SK-N-SH (cell line): ENCODE results near the gene PHKA2. TPM values are rescaled to one million over a fixed set of nuclear protein-coding genes. Genes with fewer than 3 reads are reported as not detected.

Experiments used
- CTCF ChIA-PET: fragments of 300-600, 350-600 bp; formaldehyde crosslinking; extraction: SDS; loops from one replicate; lab custom pipeline; 2021; lab: Yijun Ruan, JAX
- POLR2A ChIA-PET: fragments of 350-600 bp; sonication (Branson Sonifier 250); formaldehyde crosslinking; extraction: SDS; loops from one replicate; lab custom pipeline; 2020; ENCODE audit warnings: antibody characterized with exemption, inconsistent platforms; lab: Yijun Ruan, JAX
- DNase-seq: peaks from one replicate; pipeline ENCODE4 v3.0.0; 2012
- H2AFZ ChIP-seq: fragments of 200-600 bp; sonication (generic); 2 replicates; pipeline ENCODE4 v1.8.1; 2016; ENCODE audit warnings: antibody characterized with exemption, mild to moderate bottlenecking, low read depth
- H3F3A ChIP-seq: fragments of 200-600 bp; sonication (generic); replicated peaks from 2 replicates; pipeline ENCODE3; 2016; ENCODE audit warnings: antibody characterized with exemption, mild to moderate bottlenecking; ENCODE audit not compliant: insufficient read depth
- H3K27ac ChIP-seq, 2 experiments: fragments of 200-500 bp in 1 of 2; fragments of 200-600 bp in 1 of 2; sonication (Bioruptor generic) in 1 of 2; sonication (generic), shearing (Covaris generic) in 1 of 2; 2 replicates each; pipeline versions ENCODE4 v1.5.1 to v1.6.1; 2014 to 2016; ENCODE audit warnings: low read depth in 2 of 2, inconsistent platforms in 1 of 2, low read length in 1 of 2, mild to moderate bottlenecking in 1 of 2, mixed read lengths in 1 of 2
- H3K27me3 ChIP-seq: fragments of 200-600 bp; sonication (generic), shearing (Covaris generic); 2 replicates; pipeline ENCODE4 v1.6.1; 2016; ENCODE audit warnings: mixed run types; ENCODE audit not compliant: insufficient read depth
- H3K36me3 ChIP-seq, 2 experiments: fragments of 200-500 bp in 1 of 2; fragments of 200-600 bp in 1 of 2; sonication (Bioruptor generic) in 1 of 2; sonication (generic) in 1 of 2; replicated peaks in 1 of 2; 2 replicates each; pipeline versions ENCODE3 to v1.5.1; 2014 to 2016; ENCODE audit warnings: low read length in 1 of 2, mild to moderate bottlenecking in 1 of 2; ENCODE audit not compliant: insufficient read depth in 2 of 2, control insufficient read depth in 1 of 2
- H3K4me1 ChIP-seq, 2 experiments: fragments of 200-500 bp in 1 of 2; fragments of 200-600 bp in 1 of 2; sonication (Bioruptor generic) in 1 of 2; sonication (generic), shearing (Covaris generic) in 1 of 2; 2 replicates each; pipeline versions ENCODE4 v1.5.1 to v1.6.1; 2014 to 2016; ENCODE audit warnings: low read depth in 1 of 2, low read length in 1 of 2, mixed run types in 1 of 2; ENCODE audit not compliant: insufficient read depth in 2 of 2, control insufficient read depth in 1 of 2
- H3K4me2 ChIP-seq: fragments of 200-600 bp; sonication (generic), shearing (Covaris generic); 2 replicates; pipeline ENCODE4 v1.6.1; 2017; ENCODE audit warnings: mixed run types
- H3K4me3 ChIP-seq, 2 experiments: fragments of 200-500 bp in 1 of 2; fragments of 200-600 bp in 1 of 2; sonication (Bioruptor generic) in 1 of 2; sonication (generic), shearing (Covaris generic) in 1 of 2; 2 replicates each; pipeline versions ENCODE4 v1.5.1 to v1.8.1; 2014 to 2016; ENCODE audit warnings: low read depth in 2 of 2, inconsistent platforms in 1 of 2, low read length in 1 of 2, mild to moderate bottlenecking in 1 of 2, mixed read lengths in 1 of 2, moderate library complexity in 1 of 2
- H3K79me2 ChIP-seq: fragments of 200-600 bp; sonication (generic); 2 replicates; pipeline ENCODE4 v1.8.1; 2017; ENCODE audit warnings: mild to moderate bottlenecking; ENCODE audit not compliant: insufficient read depth
- H3K9ac ChIP-seq: fragments of 200-600 bp; sonication (generic); 2 replicates; pipeline ENCODE4 v1.6.1; 2017; ENCODE audit warnings: mixed run types
- H3K9me2 ChIP-seq: fragments of 200-600 bp; sonication (generic); 2 replicates; pipeline ENCODE4 v1.6.1; 2017; ENCODE audit warnings: mixed run types
- H3K9me3 ChIP-seq: fragments of 200-600 bp; sonication (generic); 2 replicates; pipeline ENCODE4 v1.6.1; 2017; ENCODE audit warnings: mixed run types, mild to moderate bottlenecking, moderate library complexity
- H4K20me1 ChIP-seq: fragments of 200-600 bp; sonication (generic); 2 replicates; pipeline ENCODE4 v1.6.1; 2017; ENCODE audit warnings: mild to moderate bottlenecking, mixed run types; ENCODE audit not compliant: insufficient read depth
- CHD2 ChIP-seq: fragments of 150-350 bp; IDR thresholded peaks from 2 replicates; pipeline ENCODE4 v1.6.1; 2018; ENCODE audit warnings: low read length; ENCODE audit not compliant: partially characterized antibody
- ELF1 ChIP-seq: IDR thresholded peaks from 2 replicates; pipeline ENCODE4 v1.4.0; 2012
- EZH2phosphoT487 ChIP-seq: fragments of 200-600 bp; sonication (generic); IDR thresholded peaks from 2 replicates; pipeline ENCODE4 v1.6.1; 2017; ENCODE audit warnings: low read depth, mixed run types, mild to moderate bottlenecking, antibody characterized with exemption, moderate library complexity, borderline replicate concordance
- FOSL2 ChIP-seq: IDR thresholded peaks from 2 replicates; pipeline ENCODE4 v1.4.0; 2012; ENCODE audit warnings: low read depth, mild to moderate bottlenecking, moderate library complexity, borderline replicate concordance
- FOXM1 ChIP-seq: IDR thresholded peaks from 2 replicates; pipeline ENCODE4 v1.4.0; 2012; ENCODE audit warnings: low read depth, mild to moderate bottlenecking
- GABPA ChIP-seq: IDR thresholded peaks from 2 replicates; pipeline ENCODE4 v1.4.0; 2012; ENCODE audit warnings: low read depth, mild to moderate bottlenecking
- JUND ChIP-seq: IDR thresholded peaks from 2 replicates; pipeline ENCODE4 v1.4.0; 2012
- NRF1 ChIP-seq: IDR thresholded peaks from 2 replicates; pipeline ENCODE4 v1.6.1; 2012; ENCODE audit warnings: low read depth, mild to moderate bottlenecking, low read length
- POLR2AphosphoS5 ChIP-seq: IDR thresholded peaks from 2 replicates; pipeline ENCODE4 v1.6.1; 2012; ENCODE audit warnings: low read depth, low read length
- RAD21 ChIP-seq: IDR thresholded peaks from 2 replicates; pipeline ENCODE4 v1.6.1; 2012; ENCODE audit warnings: mild to moderate bottlenecking, low read length
- RFX5 ChIP-seq: IDR thresholded peaks from 2 replicates; pipeline ENCODE4 v1.6.1; 2012; ENCODE audit warnings: mild to moderate bottlenecking, improper control_type of control experiment, low read length
- RXRA ChIP-seq: IDR thresholded peaks from 2 replicates; pipeline ENCODE4 v1.4.0; 2012; ENCODE audit warnings: low read depth, mild to moderate bottlenecking, borderline replicate concordance
- SIN3A ChIP-seq: IDR thresholded peaks from 2 replicates; pipeline ENCODE4 v1.6.1; 2012; ENCODE audit warnings: low read depth, mild to moderate bottlenecking, low read length, moderate library complexity, borderline replicate concordance
- SMC3 ChIP-seq: IDR thresholded peaks from 2 replicates; pipeline ENCODE4 v1.6.1; 2012; ENCODE audit warnings: low read depth, low read length, improper control_type of control experiment
- TCF12 ChIP-seq: IDR thresholded peaks from 2 replicates; pipeline ENCODE4 v1.4.0; 2012
- USF2 ChIP-seq: fragments of 150-350 bp; IDR thresholded peaks from 2 replicates; pipeline ENCODE4 v1.6.1; 2017; ENCODE audit warnings: antibody characterized with exemption, low read length, low read depth, borderline replicate concordance
- WGBS: methylation state at CpG from one replicate; pipeline ENCODE4 v1.1.6; 2017; ENCODE audit warnings: low lambda C conversion rate; 5-methylcytosine and 5-hydroxymethylcytosine counted together
- polyA plus RNA-seq, 3 experiments: library from polyadenylated mRNA; depleted of rRNA; stranded (reverse); fragments of >200 nt; gene quantifications; 2 replicates each; pipeline ENCODE4 v1.2.3, GENCODE V29; 2012
- TF ChIP-seq, protein P1 (sequence below): IDR thresholded peaks from 2 replicates; pipeline ENCODE4 v1.6.1; 2012; ENCODE audit warnings: mild to moderate bottlenecking, low read depth, low read length, moderate library complexity

The PHKA2 gene
- polyA plus RNA-seq, 1 of the 3 experiments (the other 2 are of a cell fraction): 20.5 TPM

DNA sequence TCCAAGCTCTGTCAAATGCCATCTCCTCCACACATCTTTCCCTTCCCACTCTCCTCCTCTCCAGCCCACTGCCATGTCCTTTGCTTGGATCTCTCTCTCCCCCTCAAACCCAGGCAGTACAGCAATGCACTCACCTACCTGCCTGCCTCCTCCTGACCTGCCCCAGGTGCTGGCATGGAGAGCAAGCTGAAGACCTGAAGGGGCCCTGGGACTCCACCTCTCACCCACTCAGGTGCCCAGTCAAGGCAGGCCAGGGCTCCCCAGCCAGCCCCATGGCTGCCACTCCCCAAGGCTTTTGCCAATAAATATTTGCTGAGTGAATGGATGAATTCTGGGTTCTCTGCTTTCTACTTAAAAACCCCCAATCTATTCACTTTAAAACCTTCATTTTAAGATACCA is 12.6 kb upstream of the PHKA2 start:
- H3K4me2 ChIP-seq: no peak overlapping the region
- peaks cover 3% of the 10 kb centered on the region for H3F3A ChIP-seq
- H3K4me1 ChIP-seq: no peaks in the 10 kb centered on the region; a peak in 1 of 4 replicates
- ChIA-PET CTCF (interaction anchor here (1.0 kb wide), 1 partner anchor 64 kb away, joined by 3 read pairs; no protein-coding TSS in a partner anchor), POLR2A (no interaction called here)
- no peak for DNase-seq
- no peak overlapping the region for H3K4me3 ChIP-seq
- H3K9me3 ChIP-seq: no peaks in the 10 kb centered on the region
- no peak overlapping the region for H2AFZ ChIP-seq
- H3K27me3 ChIP-seq: no peaks in the 10 kb centered on the region
- no peaks in the 10 kb centered on the region for H3K9me2 ChIP-seq
- no peak overlapping the region for H3K27ac ChIP-seq
- no peaks in the 10 kb centered on the region for H3K79me2 ChIP-seq
- no peaks in the 10 kb centered on the region for H4K20me1 ChIP-seq
- H3K9ac ChIP-seq: no peak overlapping the region
- H3K36me3 ChIP-seq: no peaks in the 10 kb centered on the region
- TF ChIP-seq RAD21 (no peak), NRF1 (no peak), FOSL2 (no peak), RXRA (no peak), TCF12 (no peak), CHD2 (no peak), GABPA (no peak), SIN3A (no peak), ELF1 (no peak), RFX5 (no peak), SMC3 (no peak), POLR2AphosphoS5 (no peak)
- TF ChIP-seq, protein P1, sequence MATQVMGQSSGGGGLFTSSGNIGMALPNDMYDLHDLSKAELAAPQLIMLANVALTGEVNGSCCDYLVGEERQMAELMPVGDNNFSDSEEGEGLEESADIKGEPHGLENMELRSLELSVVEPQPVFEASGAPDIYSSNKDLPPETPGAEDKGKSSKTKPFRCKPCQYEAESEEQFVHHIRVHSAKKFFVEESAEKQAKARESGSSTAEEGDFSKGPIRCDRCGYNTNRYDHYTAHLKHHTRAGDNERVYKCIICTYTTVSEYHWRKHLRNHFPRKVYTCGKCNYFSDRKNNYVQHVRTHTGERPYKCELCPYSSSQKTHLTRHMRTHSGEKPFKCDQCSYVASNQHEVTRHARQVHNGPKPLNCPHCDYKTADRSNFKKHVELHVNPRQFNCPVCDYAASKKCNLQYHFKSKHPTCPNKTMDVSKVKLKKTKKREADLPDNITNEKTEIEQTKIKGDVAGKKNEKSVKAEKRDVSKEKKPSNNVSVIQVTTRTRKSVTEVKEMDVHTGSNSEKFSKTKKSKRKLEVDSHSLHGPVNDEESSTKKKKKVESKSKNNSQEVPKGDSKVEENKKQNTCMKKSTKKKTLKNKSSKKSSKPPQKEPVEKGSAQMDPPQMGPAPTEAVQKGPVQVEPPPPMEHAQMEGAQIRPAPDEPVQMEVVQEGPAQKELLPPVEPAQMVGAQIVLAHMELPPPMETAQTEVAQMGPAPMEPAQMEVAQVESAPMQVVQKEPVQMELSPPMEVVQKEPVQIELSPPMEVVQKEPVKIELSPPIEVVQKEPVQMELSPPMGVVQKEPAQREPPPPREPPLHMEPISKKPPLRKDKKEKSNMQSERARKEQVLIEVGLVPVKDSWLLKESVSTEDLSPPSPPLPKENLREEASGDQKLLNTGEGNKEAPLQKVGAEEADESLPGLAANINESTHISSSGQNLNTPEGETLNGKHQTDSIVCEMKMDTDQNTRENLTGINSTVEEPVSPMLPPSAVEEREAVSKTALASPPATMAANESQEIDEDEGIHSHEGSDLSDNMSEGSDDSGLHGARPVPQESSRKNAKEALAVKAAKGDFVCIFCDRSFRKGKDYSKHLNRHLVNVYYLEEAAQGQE: no peak

- no peaks in the 10 kb centered on the region; a peak in 1 of 4 replicates for H3K4me1 ChIP-seq
- H3F3A ChIP-seq: peaks cover 3% of the 10 kb centered on the region
- no peaks in the 10 kb centered on the region for H3K9me3 ChIP-seq
- H3K9ac ChIP-seq: peak overlapping the region; percentile 31; the same call in 1 of the 2 replicates
- H2AFZ ChIP-seq: peak overlapping the region; percentile 73
- no peak overlapping the region for H3K4me3 ChIP-seq
- ChIA-PET POLR2A (no interaction called here), CTCF (interaction anchor here (2.0 kb wide), 1 partner anchor 339 kb away, joined by 4 read pairs; no protein-coding TSS in a partner anchor)
- no peak for DNase-seq
- H3K79me2 ChIP-seq: no peaks in the 10 kb centered on the region
- no peaks in the 10 kb centered on the region for H4K20me1 ChIP-seq
- peak overlapping the region in 1 of 2 experiments; percentile 71; a peak in 3 of 4 replicates for H3K27ac ChIP-seq
- WGBS: 2% methylated on average over 3 of the region's 3 CpGs
- H3K27me3 ChIP-seq: no peaks in the 10 kb centered on the region
- peak overlapping the region; percentile 14; the same call in 1 of the 2 replicates for H3K4me2 ChIP-seq
- no peaks in the 10 kb centered on the region for H3K36me3 ChIP-seq
- H3K9me2 ChIP-seq: no peaks in the 10 kb centered on the region
- TF ChIP-seq EZH2phosphoT487: no peak
- 0 out of 2 replicates have a peak, but pooled peaks have one; percentile 20 for TF ChIP-seq JUND
- TF ChIP-seq USF2: no peak
- no peak for TF ChIP-seq FOXM1
- TF ChIP-seq FOSL2: 0 out of 2 replicates have a peak, but pooled peaks have one; percentile 12
Measured at GRCh38 chrX:18995221-18995620, 11.3 kb upstream of the PHKA2 start.
